Activated B cell treated with CpG ODN at 0.5 μM for 24 hours (primary cell): ENCODE data around the gene ZNF521. TPM values are rescaled to one million over a fixed set of nuclear protein-coding genes. Genes with fewer than 3 reads are reported as not detected.

Experiments
- ATAC-seq: fragments of 200-7000 bp; cut with Tn5 transposase; one replicate; pipeline ENCODE4 v1.10.0; 2021; ENCODE audit warnings: low read depth, mild to moderate bottlenecking, moderate library complexity
- CTCF ChIA-PET: fragments of 350-600 bp; sonication (Branson Sonifier 250); formaldehyde crosslinking; loops from one replicate; lab custom pipeline; 2021; ENCODE audit warnings: antibody characterized with exemption; lab: Charles Lee
- POLR2A ChIA-PET: fragments of 350-600 bp; sonication (Branson Sonifier 250); formaldehyde crosslinking; loops from one replicate; lab custom pipeline; 2021; ENCODE audit warnings: antibody characterized with exemption; lab: Charles Lee
- DNase-seq: peaks from one replicate; pipeline ENCODE4 v3.0.0; 2022
- H3K27ac Mint-ChIP-seq: one replicate; pipeline ENCODE4 v1.8.0; 2020; ENCODE audit warnings: mixed read lengths
- H3K27me3 Mint-ChIP-seq: one replicate; pipeline ENCODE4 v1.8.0; 2021; ENCODE audit warnings: mixed read lengths
- H3K36me3 Mint-ChIP-seq: one replicate; pipeline ENCODE4 v1.8.0; 2021; ENCODE audit warnings: low read depth, mixed read lengths
- H3K4me1 Mint-ChIP-seq: one replicate; pipeline ENCODE4 v1.8.0; 2021; ENCODE audit warnings: mixed read lengths
- H3K4me3 Mint-ChIP-seq: one replicate; pipeline ENCODE4 v1.8.0; 2020; ENCODE audit warnings: mild to moderate bottlenecking, mixed read lengths
- H3K9me3 Mint-ChIP-seq: one replicate; pipeline ENCODE4 v1.8.0; 2020; ENCODE audit warnings: mixed read lengths
- CTCF ChIP-seq: fragments of 200-600 bp; IDR thresholded peaks from one replicate; pipeline ENCODE4 v1.8.0; 2022; ENCODE audit warnings: antibody characterized with exemption, mild to moderate bottlenecking
- intact Hi-C: fragments of 100-400 bp; cut with micrococcal nuclease; formaldehyde crosslinking; loops from one replicate; pipeline ENCODE4 v1.15.1; 2024
- total RNA-seq: library from RNA; stranded (reverse); gene quantifications from 2 replicates; pipeline ENCODE4 v1.2.3, GENCODE V29; 2022

Gene ZNF521
- total RNA-seq, 1 donor from 2014 or later = 0.16 TPM

GRCh38 chr18:25141886-25142285, 210.1 kb downstream of the ZNF521 start:
- no peak for ATAC-seq
- H3K27me3 Mint-ChIP-seq = peaks cover 2% of the 10 kb centered on the region
- H3K36me3 Mint-ChIP-seq = no peaks in the 10 kb centered on the region
- H3K27ac Mint-ChIP-seq = no peak overlapping the region
- no peak overlapping the region for H3K4me3 Mint-ChIP-seq
- intact Hi-C loops = no loop called here
- no peak for TF ChIP-seq CTCF
- DNase-seq = no peak
- POLR2A ChIA-PET = no interaction called here
- CTCF ChIA-PET = no interaction called here
- H3K4me1 Mint-ChIP-seq = no peaks in the 10 kb centered on the region
- H3K9me3 Mint-ChIP-seq = no peaks in the 10 kb centered on the region

- peaks cover 2% of the 10 kb centered on the region for H3K27me3 Mint-ChIP-seq
- ATAC-seq = no peak
Observed at GRCh38 chr18:25141399-25141798, 210.6 kb downstream of the ZNF521 start.

GRCh38 chr18:25140962-25141308, 211.0 kb downstream of the ZNF521 start:
- DNase-seq (no peak), ATAC-seq (no peak)
- Mint-ChIP-seq H3K27ac (no peak overlapping the region), H3K4me3 (no peak overlapping the region), H3K27me3 (peaks cover 2% of the 10 kb centered on the region), H3K9me3 (no peaks in the 10 kb centered on the region), H3K36me3 (no peaks in the 10 kb centered on the region), H3K4me1 (no peaks in the 10 kb centered on the region)
- intact Hi-C loops = no loop called here
- POLR2A ChIA-PET = interaction anchor here (0.7 kb wide), 1 partner anchor 203 kb away, joined by 3 read pairs; no protein-coding TSS in a partner anchor
- CTCF ChIA-PET = interaction anchor here (0.8 kb wide), 1 partner anchor 11 kb away, joined by 4 read pairs; no protein-coding TSS in a partner anchor
- no peak for TF ChIP-seq CTCF

More at GRCh38 chr18:25141399-25141798, 210.6 kb downstream of the ZNF521 start:
- H3K4me1 Mint-ChIP-seq = no peaks in the 10 kb centered on the region
- no peak overlapping the region for H3K4me3 Mint-ChIP-seq
- ChIA-PET POLR2A (no interaction called here), CTCF (no interaction called here)
- H3K27ac Mint-ChIP-seq = no peak overlapping the region
- DNase-seq = no peak
- H3K36me3 Mint-ChIP-seq = no peaks in the 10 kb centered on the region
- TF ChIP-seq CTCF = no peak
- intact Hi-C loops = no loop called here
- H3K9me3 Mint-ChIP-seq = no peaks in the 10 kb centered on the region

- ATAC-seq (no peak), DNase-seq (no peak)
- intact Hi-C loops = no loop called here
- POLR2A ChIA-PET = interaction anchor here (0.7 kb wide), 1 partner anchor 204 kb away, joined by 3 read pairs; no protein-coding TSS in a partner anchor
- CTCF ChIA-PET = interaction anchor here (0.8 kb wide), 1 partner anchor 10 kb away, joined by 4 read pairs; no protein-coding TSS in a partner anchor
- no peak for TF ChIP-seq CTCF
- no peak overlapping the region for H3K27ac Mint-ChIP-seq
- peaks cover 2% of the 10 kb centered on the region for H3K27me3 Mint-ChIP-seq
- H3K9me3 Mint-ChIP-seq = no peaks in the 10 kb centered on the region
- no peaks in the 10 kb centered on the region for H3K36me3 Mint-ChIP-seq
- no peak overlapping the region for H3K4me3 Mint-ChIP-seq
- no peaks in the 10 kb centered on the region for H3K4me1 Mint-ChIP-seq
Observed at GRCh38 chr18:25140124-25140961, 211.6 kb downstream of the ZNF521 start.

- H3K4me1 Mint-ChIP-seq = no peaks in the 10 kb centered on the region
- H3K9me3 Mint-ChIP-seq = no peaks in the 10 kb centered on the region
- no peak overlapping the region for H3K4me3 Mint-ChIP-seq
- peaks cover 2% of the 10 kb centered on the region for H3K27me3 Mint-ChIP-seq
- ChIA-PET CTCF (no interaction called here), POLR2A (no interaction called here)
- intact Hi-C loops = no loop called here
- no peaks in the 10 kb centered on the region for H3K36me3 Mint-ChIP-seq
- TF ChIP-seq CTCF = no peak
- DNase-seq (no peak), ATAC-seq (no peak)
- no peak overlapping the region for H3K27ac Mint-ChIP-seq
Observed at GRCh38 chr18:25137197-25137472, 214.8 kb downstream of the ZNF521 start.
